ENCODE measurements around the gene C12orf43.

DNA sequence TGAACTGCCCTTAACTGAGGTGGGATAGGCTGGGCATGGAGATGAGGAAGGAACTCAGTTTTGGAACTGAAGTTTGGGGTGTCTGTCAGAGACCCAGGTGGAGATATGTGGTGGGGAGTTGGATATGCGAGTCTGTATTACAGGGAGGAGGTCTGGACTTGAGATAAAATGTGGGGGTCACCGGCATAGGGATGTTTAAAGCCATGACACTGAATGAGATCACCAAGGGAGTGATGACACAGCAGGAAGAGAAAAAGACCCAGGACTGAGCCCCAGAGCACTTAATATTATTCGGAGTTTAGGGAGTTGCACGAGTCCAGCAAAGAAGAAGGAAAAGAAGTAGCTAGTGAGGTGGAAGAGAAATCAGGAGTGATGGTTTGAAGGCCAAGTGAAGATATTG is 26.8 kb upstream of the C12orf43 start:
- TF ChIP-seq, protein P1, sequence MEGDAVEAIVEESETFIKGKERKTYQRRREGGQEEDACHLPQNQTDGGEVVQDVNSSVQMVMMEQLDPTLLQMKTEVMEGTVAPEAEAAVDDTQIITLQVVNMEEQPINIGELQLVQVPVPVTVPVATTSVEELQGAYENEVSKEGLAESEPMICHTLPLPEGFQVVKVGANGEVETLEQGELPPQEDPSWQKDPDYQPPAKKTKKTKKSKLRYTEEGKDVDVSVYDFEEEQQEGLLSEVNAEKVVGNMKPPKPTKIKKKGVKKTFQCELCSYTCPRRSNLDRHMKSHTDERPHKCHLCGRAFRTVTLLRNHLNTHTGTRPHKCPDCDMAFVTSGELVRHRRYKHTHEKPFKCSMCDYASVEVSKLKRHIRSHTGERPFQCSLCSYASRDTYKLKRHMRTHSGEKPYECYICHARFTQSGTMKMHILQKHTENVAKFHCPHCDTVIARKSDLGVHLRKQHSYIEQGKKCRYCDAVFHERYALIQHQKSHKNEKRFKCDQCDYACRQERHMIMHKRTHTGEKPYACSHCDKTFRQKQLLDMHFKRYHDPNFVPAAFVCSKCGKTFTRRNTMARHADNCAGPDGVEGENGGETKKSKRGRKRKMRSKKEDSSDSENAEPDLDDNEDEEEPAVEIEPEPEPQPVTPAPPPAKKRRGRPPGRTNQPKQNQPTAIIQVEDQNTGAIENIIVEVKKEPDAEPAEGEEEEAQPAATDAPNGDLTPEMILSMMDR (IDR thresholded peaks at IDR 0.05): no peak
- no peak for TF ChIP-seq POLR2A (IDR thresholded peaks at IDR 0.05)

Measured in right lobe of liver (tissue), 4 donors.